Fibroblast of the aortic adventitia (primary cell): Measurements from ENCODE around the gene HERC5. TPM values are rescaled to one million over a fixed set of nuclear protein-coding genes. Genes with fewer than 3 reads are reported as not detected.

Experiments used
- DNase-seq: peaks from one replicate; pipeline ENCODE4 v3.0.0-alpha.2; 2010; ENCODE audit warnings: low read depth
- H3K4me3 ChIP-seq: 2 replicates; pipeline ENCODE4 v1.5.1; 2011; ENCODE audit warnings: low read depth, mild to moderate bottlenecking, control low read depth, low read length, moderate library complexity
- CTCF ChIP-seq: IDR thresholded peaks from 2 replicates; pipeline ENCODE4 v1.5.1; 2011; ENCODE audit warnings: mild to moderate bottlenecking, low read length, control low read depth, inconsistent platforms; ENCODE audit not compliant: insufficient read depth
- total RNA-seq: library from RNA; depleted of rRNA; stranded (reverse); fragments of >200 nt; gene quantifications from 2 replicates; pipeline ENCODE4 v1.2.3, GENCODE V29; 2012; ENCODE audit warnings: low replicate concordance

HERC5 gene
- total RNA-seq, 1 donor: 1.5 TPM

DNA sequence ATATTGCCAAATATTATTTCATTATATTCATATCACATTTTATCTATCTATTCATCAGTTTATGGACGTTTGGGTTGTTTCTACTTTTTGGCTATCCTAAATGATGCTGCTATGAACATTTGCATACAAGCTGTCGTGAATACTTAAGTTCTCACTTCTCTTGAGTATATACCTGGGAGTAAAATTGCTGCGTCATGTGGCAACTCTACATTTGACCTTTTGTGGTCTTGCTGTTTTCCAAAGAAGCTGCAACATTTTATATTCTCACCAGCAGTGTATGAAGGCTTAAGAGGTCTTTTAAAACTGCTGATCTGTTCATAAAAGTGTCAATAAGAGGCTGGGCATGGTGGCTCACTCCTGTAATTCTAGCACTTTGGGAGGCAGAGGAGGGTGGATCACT, 60.9 kb downstream of the HERC5 start:
- TF ChIP-seq CTCF: no peak
- no peak overlapping the region for H3K4me3 ChIP-seq
- no peak for DNase-seq

GRCh38 chr4:88518911-88519310, 62.0 kb downstream of the HERC5 start:
- TF ChIP-seq CTCF: no peak
- H3K4me3 ChIP-seq: no peak overlapping the region
- DNase-seq: no peak

DNA sequence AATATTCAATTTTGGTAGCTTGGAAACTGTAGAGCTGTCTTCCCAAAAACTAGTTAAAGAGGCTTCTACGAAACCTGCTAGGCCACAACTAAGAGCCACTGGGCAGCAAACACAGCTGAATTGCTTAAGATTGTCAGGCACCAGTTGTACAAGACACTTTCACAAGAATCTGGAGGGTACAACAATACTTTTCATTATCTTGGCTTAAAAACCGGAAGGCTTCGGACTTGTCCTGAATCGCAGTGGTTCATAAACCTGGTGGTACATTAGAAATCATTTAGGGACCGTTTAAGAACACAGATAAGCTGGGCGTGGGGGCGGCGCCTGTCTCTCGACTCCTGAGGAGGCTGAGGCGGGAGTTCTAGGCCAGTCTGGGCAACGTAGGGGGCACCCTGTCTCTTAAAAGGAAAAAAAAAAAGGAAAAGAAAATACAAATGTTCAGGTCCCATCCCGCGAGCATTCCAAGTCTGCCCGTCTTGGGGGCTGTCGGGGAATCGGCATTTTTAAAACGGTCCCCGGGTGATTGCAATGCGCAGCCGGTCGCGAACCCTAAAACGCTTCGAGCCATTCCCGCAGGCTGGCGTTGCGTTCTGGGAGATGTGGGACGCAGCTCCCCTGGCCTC, 65.9 kb downstream of the HERC5 start:
- TF ChIP-seq CTCF: no peak
- H3K4me3 ChIP-seq: peak overlapping the region; percentile 93
- DNase-seq: peak; percentile 49

GRCh38 chr4:88523325-88524129, 66.6 kb downstream of the HERC5 start, which contains the start of gene PYURF:
PYURF (minus strand) TSS chr4:88523776; CDS start chr4:88523700, 76 bp downstream.
- peak; percentile 88 for DNase-seq
- TF ChIP-seq CTCF: no peak
- peak within 1 kb of the TSS; percentile 93 for H3K4me3 ChIP-seq

DNA sequence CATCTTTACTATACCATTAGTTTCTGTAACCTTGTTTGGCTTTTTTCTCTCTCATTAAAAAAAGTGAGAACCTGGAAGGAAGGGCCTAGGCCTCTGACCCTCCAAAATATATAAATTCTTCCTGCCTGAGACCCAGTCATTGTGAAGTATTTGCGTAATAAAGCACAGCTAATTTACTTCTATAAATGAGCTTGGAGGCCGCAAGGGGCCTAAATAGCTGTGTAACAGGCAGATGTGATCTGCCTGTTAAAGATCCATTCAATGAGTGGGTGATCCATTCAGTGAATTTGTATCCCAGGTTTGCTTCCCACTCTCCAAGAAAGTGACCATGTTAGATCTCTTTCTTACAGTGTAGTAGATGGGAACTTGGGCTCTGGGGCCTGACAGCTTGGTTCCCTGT, 67.3 kb downstream of the HERC5 start:
- DNase-seq: no peak
- TF ChIP-seq CTCF: no peak
- H3K4me3 ChIP-seq: peak overlapping the region; percentile 93

- TF ChIP-seq CTCF: no peak
- H3K4me3 ChIP-seq: no peak overlapping the region
- peak; percentile 40 for DNase-seq
These were observed 69.4 kb downstream of the HERC5 start for GRCh38 chr4:88526221-88526815.
